BJ (cell line): Measurements from ENCODE around the gene DOCK4. TPM values are rescaled to one million over a fixed set of nuclear protein-coding genes. Genes with fewer than 3 reads are reported as not detected.

Experiments used
- CTCF ChIA-PET: fragments of 350-600 bp; formaldehyde crosslinking; extraction: SDS; loops from one replicate; lab custom pipeline; 2021; ENCODE audit warnings: antibody characterized with exemption, inconsistent platforms; lab: Yijun Ruan, JAX
- POLR2A ChIA-PET: fragments of 300-600 bp; sonication (Branson Sonifier 250); formaldehyde crosslinking; extraction: SDS; loops from one replicate; lab custom pipeline; 2021; ENCODE audit warnings: antibody characterized with exemption; lab: Charles Lee
- DNase-seq: peaks from one replicate; pipeline ENCODE4 v3.0.0-alpha.2; 2011; ENCODE audit warnings: low read depth
- H3K27me3 ChIP-seq: 2 replicates; pipeline ENCODE4 v1.6.0; 2011; ENCODE audit warnings: low read length; ENCODE audit not compliant: control insufficient read depth, insufficient read depth
- H3K36me3 ChIP-seq: 2 replicates; pipeline ENCODE4 v1.5.1; 2011; ENCODE audit warnings: low read length; ENCODE audit not compliant: control insufficient read depth, insufficient read depth
- H3K4me3 ChIP-seq: 2 replicates; pipeline ENCODE4 v1.5.1; 2011; ENCODE audit warnings: low read depth, mild to moderate bottlenecking, control low read depth, low read length
- polyA plus RNA-seq: library from polyadenylated mRNA; depleted of rRNA; stranded (reverse); fragments of >200 nt; gene quantifications from 2 replicates; pipeline ENCODE4 v1.2.3, GENCODE V29; 2011
- TF ChIP-seq, protein P1 (sequence below): IDR thresholded peaks from 2 replicates; pipeline ENCODE4 v1.5.1; 2011; ENCODE audit warnings: low read depth, mild to moderate bottlenecking, control low read depth, inconsistent platforms, low read length, moderate library complexity; ENCODE audit not compliant: insufficient read depth

The DOCK4 gene
- polyA plus RNA-seq, 1 experiment, result 0.15 TPM

DNA sequence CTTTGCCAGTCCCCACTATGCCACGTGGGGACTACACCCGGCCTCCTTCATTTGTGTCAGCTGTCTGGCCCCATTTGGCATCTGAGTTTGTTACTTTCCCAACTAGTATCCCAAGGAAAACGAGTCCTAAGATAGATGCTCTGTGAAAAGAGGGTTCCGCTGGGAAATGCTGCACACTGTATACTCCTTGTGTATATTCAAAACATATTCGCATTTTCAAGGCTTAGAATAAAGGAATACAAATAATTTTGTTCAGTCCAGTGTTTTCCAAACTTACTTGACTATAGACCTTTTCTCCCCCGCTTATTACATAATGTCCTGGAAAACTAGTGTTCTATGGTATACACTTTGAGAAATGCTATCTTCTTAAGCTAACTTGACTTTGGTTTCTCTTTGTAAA is 476.1 kb downstream of the DOCK4 start:
- no peaks in the 10 kb centered on the region for H3K36me3 ChIP-seq
- CTCF ChIA-PET, result interaction anchor here (0.8 to 1.8 kb wide), 4 partner anchors 8 to 1653 kb away, joined by 3 to 5 read pairs (median 3); no protein-coding TSS in a partner anchor
- no peak overlapping the region for H3K4me3 ChIP-seq
- TF ChIP-seq, protein P1, sequence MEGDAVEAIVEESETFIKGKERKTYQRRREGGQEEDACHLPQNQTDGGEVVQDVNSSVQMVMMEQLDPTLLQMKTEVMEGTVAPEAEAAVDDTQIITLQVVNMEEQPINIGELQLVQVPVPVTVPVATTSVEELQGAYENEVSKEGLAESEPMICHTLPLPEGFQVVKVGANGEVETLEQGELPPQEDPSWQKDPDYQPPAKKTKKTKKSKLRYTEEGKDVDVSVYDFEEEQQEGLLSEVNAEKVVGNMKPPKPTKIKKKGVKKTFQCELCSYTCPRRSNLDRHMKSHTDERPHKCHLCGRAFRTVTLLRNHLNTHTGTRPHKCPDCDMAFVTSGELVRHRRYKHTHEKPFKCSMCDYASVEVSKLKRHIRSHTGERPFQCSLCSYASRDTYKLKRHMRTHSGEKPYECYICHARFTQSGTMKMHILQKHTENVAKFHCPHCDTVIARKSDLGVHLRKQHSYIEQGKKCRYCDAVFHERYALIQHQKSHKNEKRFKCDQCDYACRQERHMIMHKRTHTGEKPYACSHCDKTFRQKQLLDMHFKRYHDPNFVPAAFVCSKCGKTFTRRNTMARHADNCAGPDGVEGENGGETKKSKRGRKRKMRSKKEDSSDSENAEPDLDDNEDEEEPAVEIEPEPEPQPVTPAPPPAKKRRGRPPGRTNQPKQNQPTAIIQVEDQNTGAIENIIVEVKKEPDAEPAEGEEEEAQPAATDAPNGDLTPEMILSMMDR, result no peak
- POLR2A ChIA-PET, result no interaction called here
- no peak for DNase-seq
- no peaks in the 10 kb centered on the region for H3K27me3 ChIP-seq

DNA sequence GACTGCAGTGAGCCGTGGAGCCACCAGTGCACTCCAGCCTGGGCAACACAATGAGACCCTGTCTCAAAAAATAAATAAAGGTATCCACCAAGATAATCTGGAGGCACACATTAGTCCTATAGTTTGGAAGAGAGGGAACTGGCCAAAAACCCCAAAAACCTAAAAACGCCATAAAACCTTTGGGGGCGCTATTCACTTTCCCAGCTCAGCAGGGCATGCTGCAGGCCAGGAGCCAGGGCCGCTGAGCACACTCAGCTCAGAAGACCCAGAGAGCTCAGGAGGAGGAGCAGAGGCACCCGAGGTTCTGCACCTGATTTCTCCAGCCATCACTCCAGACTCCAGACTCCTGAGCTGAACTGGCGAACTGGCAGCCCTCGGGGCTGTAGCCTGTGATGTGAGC is 476.7 kb downstream of the DOCK4 start:
- Histone ChIP-seq H3K27me3 (no peaks in the 10 kb centered on the region), H3K36me3 (no peaks in the 10 kb centered on the region), H3K4me3 (no peak overlapping the region)
- ChIA-PET CTCF (interaction anchor here (1.8 kb wide), 1 partner anchor 9 kb away, joined by 5 read pairs; no protein-coding TSS in a partner anchor), POLR2A (no interaction called here)
- TF ChIP-seq, protein P1, result no peak
- no peak for DNase-seq

DNA sequence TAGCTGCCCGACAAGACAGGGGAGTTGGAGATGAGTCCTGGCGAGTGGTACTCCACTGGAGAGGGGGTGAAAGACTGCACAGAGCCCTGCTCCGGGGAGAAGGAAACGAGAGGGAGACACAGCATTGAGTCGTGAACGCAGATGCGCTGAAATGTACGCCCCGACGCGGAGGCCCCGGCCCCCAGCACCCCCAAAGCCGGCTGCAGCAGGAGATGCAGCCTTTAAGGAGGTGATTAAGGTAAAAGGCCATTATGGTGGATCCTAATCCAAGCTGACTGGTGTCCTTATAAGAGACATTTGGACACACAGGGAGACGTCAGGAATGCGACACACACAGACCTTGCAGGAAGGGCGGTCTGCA is 477.6 kb downstream of the DOCK4 start:
- Histone ChIP-seq H3K4me3 (no peak overlapping the region), H3K36me3 (no peaks in the 10 kb centered on the region), H3K27me3 (no peaks in the 10 kb centered on the region)
- TF ChIP-seq, protein P1, result no peak
- no peak for DNase-seq
- CTCF ChIA-PET, result interaction anchor here (1.8 kb wide), 1 partner anchor 10 kb away, joined by 5 read pairs; no protein-coding TSS in a partner anchor
- POLR2A ChIA-PET, result no interaction called here

GRCh38 chr7:111727905-111728634 is 478.1 kb downstream of the DOCK4 start:
- H3K27me3 ChIP-seq, result no peaks in the 10 kb centered on the region
- H3K36me3 ChIP-seq, result no peaks in the 10 kb centered on the region
- ChIA-PET CTCF (interaction anchor here (1.8 kb wide), 1 partner anchor 10 kb away, joined by 5 read pairs; no protein-coding TSS in a partner anchor), POLR2A (no interaction called here)
- TF ChIP-seq, protein P1, result no peak
- DNase-seq, result no peak
- no peak overlapping the region for H3K4me3 ChIP-seq

DNA sequence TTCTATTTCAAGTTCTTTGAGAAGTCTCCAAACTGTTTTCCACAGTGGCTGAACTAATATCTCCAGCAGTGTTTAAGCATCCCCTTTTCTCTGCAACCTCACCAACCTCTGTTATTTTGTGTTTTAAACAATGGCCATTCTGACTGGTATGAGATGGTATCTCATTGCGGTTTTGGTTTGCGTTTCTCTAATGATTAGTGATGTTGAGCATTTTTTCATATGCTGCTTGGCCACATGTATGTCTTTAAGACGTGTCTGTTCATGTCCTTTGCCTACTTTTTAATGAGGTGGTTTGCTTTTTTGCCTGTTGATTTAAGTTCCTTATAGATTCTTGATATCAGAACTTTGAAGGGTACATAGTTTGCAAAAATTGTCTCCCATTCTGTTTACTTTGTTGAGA is 487.3 kb downstream of the DOCK4 start:
- ChIA-PET POLR2A (no interaction called here), CTCF (no interaction called here)
- Histone ChIP-seq H3K36me3 (no peaks in the 10 kb centered on the region), H3K27me3 (no peaks in the 10 kb centered on the region), H3K4me3 (no peak overlapping the region)
- DNase-seq, result no peak
- TF ChIP-seq, protein P1, result no peak
